ENCODE measurements around the gene RAVER1.
"Not testable (repeated sequence)": the region's sequence is repeated elsewhere in the genome, so short reads cannot be mapped to it uniquely, and the experiment has no call there.

Gene RAVER1

DNA sequence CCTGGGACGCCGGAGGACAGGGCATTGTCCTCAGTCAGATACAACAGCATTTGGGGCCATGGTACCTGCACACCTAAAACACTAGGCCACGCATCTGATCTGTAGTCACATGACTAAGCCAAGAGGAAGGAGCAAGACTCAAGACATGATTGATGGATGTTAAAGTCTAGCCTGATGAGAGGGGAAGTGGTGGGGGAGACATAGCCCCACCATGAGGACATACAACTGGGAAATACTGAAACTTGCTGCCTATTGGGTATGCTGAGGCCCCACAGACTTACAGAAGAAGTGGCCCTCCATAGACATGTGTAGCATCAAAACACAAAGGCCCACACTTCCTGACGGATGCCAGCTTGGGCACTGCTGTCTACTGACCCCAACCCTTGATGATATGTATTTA, 47.9 kb downstream of the RAVER1 start:
- TF ChIP-seq, protein P1, sequence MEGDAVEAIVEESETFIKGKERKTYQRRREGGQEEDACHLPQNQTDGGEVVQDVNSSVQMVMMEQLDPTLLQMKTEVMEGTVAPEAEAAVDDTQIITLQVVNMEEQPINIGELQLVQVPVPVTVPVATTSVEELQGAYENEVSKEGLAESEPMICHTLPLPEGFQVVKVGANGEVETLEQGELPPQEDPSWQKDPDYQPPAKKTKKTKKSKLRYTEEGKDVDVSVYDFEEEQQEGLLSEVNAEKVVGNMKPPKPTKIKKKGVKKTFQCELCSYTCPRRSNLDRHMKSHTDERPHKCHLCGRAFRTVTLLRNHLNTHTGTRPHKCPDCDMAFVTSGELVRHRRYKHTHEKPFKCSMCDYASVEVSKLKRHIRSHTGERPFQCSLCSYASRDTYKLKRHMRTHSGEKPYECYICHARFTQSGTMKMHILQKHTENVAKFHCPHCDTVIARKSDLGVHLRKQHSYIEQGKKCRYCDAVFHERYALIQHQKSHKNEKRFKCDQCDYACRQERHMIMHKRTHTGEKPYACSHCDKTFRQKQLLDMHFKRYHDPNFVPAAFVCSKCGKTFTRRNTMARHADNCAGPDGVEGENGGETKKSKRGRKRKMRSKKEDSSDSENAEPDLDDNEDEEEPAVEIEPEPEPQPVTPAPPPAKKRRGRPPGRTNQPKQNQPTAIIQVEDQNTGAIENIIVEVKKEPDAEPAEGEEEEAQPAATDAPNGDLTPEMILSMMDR (IDR thresholded peaks at IDR 0.05; ENCODE audit: low read depth, low read length): no peak
- no peak overlapping the region for H3K4me3 ChIP-seq (ENCODE audit: low read depth, low read length)

DNA sequence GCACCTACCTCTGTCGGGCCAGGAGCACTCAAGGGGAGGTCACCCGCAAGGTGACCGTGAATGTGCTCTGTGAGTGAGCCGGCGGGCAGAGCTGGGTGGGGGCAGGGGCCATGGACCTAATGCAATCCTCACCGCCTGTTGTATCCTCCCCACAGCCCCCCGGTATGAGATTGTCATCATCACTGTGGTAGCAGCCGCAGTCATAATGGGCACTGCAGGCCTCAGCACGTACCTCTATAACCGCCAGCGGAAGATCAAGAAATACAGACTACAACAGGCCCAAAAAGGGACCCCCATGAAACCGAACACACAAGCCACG, 48.4 kb downstream of the RAVER1 start:
- H3K4me3 ChIP-seq (ENCODE audit: low read depth, low read length): no peak overlapping the region
- TF ChIP-seq, protein P1 (IDR thresholded peaks at IDR 0.05; ENCODE audit: low read depth, low read length): no peak

DNA sequence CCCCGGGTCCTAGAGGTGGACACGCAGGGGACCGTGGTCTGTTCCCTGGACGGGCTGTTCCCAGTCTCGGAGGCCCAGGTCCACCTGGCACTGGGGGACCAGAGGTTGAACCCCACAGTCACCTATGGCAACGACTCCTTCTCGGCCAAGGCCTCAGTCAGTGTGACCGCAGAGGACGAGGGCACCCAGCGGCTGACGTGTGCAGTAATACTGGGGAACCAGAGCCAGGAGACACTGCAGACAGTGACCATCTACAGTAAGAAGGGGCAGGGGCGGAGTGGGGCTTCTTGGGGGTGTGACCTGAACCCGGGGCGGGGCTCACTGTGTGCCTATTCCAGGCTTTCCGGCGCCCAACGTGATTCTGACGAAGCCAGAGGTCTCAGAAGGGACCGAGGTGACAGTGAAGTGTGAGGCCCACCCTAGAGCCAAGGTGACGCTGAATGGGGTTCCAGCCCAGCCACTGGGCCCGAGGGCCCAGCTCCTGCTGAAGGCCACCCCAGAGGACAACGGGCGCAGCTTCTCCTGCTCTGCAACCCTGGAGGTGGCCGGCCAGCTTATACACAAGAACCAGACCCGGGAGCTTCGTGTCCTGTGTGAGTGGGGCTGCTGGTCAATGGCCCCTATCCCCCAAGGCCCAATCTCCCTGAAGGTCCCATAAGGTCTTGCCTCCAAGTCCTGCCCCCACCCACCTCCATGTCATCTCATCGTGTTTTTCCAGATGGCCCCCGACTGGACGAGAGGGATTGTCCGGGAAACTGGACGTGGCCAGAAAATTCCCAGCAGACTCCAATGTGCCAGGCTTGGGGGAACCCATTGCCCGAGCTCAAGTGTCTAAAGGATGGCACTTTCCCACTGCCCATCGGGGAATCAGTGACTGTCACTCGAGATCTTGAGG, 49.0 kb downstream of the RAVER1 start:
- no peak overlapping the region for H3K4me3 ChIP-seq (ENCODE audit: low read depth, low read length)
- TF ChIP-seq, protein P1 (IDR thresholded peaks at IDR 0.05; ENCODE audit: low read depth, low read length): no peak

DNA sequence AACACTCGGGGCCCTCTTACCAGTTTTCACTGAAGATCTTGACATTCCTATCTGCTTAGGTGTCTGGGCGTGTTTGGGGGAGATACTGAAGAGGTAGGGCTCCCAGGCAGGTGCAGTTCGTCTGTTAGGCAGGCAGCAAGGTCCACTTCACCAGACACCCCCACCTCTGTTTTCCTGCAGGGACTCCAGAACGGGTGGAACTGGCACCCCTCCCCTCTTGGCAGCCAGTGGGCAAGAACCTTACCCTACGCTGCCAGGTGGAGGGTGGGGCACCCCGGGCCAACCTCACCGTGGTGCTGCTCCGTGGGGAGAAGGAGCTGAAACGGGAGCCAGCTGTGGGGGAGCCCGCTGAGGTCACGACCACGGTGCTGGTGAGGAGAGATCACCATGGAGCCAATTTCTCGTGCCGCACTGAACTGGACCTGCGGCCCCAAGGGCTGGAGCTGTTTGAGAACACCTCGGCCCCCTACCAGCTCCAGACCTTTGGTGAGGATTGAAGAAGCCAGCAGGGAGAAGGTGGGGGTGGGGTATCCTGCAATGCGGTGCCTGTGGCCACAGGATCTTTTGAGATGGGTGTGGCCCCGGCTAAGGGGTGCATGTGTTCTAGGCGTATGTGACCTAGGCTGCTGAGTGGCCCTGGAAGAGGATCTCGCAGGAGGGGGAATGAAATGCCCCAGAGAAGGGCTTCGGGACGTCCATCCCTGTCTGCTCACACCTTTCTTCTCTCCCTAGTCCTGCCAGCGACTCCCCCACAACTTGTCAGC, 49.8 kb downstream of the RAVER1 start:
- TF ChIP-seq, protein P1 (IDR thresholded peaks at IDR 0.05; ENCODE audit: low read depth, low read length): no peak
- H3K4me3 ChIP-seq (ENCODE audit: low read depth, low read length): no peak overlapping the region

DNA sequence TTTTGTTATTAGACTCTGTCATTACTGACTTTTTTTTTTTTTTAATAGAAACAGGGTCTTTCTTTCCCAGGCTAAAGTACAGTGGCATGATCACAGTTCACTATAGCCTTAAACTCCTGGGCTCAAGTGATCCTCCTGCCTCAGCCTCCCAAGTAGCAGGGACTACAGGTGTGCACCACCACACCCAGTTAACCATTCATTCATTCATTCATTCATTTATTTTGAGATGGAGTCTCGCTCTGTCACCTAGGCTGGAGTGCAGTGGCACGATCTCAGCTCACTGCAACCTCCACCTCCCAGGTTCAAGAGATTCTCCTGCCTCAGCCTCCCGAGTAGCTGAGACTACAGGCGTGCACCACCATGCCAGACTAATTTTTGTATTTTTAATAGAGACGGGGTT, 51.3 kb downstream of the RAVER1 start:
- H3K4me3 ChIP-seq (ENCODE audit: low read depth, low read length): not testable (repeated sequence)

DNA sequence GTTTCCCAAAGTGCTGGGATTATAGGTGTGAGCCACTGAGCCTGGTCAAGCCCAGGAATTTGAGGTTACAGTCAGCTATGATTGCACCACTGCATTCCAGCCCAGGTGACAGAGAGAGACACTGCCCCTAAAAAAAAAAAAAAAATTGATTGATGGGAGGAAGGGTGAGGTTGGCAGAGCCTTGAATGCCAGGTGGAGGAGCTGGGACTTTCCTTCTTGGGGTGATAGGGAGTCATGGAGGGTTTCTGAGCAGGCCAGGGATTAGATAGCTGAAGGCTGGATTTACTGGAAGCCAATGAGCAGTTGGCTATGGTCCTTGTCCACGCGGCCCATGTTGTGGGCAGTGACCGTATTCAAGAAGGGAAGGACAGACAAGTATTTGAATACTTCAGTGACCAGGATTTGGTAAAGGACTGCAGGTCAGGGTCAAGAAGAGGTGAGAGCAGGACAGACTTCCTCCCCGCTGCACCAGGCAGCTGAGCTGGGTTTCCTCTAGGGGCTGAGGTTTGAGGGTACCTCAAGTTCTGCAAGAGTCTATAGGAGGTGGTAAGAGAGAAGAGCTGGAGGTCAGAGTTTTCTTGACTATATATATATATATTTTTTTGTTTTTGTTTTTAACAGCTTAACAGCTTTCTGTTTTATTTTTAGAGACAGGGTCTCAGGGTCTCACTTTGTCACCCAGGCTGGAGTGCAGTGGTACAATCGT, 53.4 kb downstream of the RAVER1 start:
- no peak overlapping the region for H3K4me3 ChIP-seq (ENCODE audit: low read depth, low read length)
- TF ChIP-seq, protein P1 (IDR thresholded peaks at IDR 0.05; ENCODE audit: low read depth, low read length): no peak

DNA sequence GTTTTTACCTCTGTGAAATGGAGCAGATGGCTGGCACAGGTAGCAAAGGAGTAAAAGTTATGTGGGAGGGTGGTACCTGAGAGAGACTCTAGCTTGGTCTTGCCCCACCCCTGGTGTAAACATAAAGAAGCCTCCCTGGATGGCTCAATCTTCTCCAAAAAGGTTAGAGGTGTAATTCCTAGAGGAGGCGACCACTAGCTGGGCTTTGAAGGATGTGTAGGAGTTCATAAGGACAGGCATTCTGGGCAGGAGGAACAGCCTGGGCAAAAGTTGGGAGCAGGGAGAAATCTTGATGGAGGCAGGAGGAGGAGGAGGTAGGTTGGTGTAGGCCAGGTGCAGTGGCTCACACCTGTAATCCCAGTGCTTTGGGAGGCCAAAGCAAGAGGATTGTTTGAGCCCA, 54.4 kb downstream of the RAVER1 start:
- TF ChIP-seq, protein P1 (IDR thresholded peaks at IDR 0.05; ENCODE audit: low read depth, low read length): no peak
- H3K4me3 ChIP-seq (ENCODE audit: low read depth, low read length): no peak overlapping the region

Measured in WI38 (cell line).